GM21515 (cell line): ENCODE measurements around the gene CFAP46.
"Not testable (repeated sequence)": the region's sequence is repeated elsewhere in the genome, so short reads cannot be mapped to it uniquely, and the experiment has no call there.

Experiments
- ATAC-seq: cut with Tn5 transposase; IDR thresholded peaks from one replicate; pipeline ENCODE4 v1.9.1; 2021; ENCODE audit not compliant: unreplicated experiment

Gene CFAP46

DNA sequence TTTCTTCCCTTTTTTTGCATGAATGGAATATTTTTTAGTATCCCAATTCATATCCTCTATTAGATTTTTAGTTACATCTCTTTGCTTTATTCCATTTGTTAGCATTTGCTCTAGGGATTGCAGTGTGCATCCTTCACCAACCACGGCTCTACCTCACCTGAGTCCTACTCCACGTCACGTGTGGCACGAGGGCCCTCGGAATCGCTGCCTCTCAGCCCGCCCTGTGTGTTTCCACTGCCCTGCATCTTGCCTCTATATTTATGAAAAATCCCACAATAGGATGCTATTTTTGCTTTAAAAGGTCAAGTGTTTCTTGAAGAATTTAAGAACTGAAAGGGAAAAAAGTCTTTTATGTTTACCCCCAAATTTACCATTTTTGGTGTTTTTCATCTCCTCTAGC is 41.0 kb downstream of the CFAP46 start:
- no peak for ATAC-seq

DNA sequence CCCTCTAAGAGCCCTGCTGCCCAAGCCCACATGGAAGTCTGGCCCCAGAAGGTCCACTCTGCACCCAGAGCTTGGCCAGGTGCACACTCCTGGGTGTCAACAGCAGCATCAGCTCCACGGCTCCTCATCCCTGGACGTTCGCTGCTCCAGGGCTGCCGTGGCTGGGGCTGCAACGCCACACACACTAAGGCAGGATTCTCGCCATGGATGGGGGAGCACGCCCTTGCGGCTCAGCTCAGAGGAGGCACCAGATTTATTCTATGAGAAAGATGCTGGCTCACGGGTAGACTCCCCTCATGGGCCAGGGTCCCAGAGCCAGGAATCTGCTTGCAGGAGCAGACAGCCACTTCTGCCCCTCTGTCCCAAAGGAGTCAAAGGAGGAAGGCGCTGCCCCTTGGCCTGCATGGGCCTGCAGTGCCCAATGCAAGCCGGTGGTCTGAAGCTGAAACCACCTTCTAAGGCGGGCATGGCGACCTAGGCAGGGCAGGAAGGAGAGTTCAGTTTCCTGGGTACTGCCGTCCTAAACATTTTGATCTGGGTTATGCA is 42.1 kb downstream of the CFAP46 start:
- ATAC-seq, result no peak

DNA sequence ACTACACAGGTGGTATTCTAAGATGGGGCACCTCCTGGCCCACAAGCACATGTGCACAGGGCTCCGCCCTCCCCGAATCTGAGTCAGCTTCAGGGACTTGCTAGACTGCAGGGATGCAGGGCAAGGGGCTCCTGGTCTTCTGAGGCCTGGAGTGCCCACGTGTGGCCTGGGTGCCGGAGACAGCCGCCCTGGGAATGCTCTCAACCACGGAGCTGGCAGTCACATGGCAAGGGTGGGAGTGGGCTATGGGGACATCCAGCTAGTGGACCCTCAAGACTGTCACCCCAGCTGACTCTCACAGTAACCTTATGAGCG is 42.7 kb downstream of the CFAP46 start:
- ATAC-seq, result no peak

DNA sequence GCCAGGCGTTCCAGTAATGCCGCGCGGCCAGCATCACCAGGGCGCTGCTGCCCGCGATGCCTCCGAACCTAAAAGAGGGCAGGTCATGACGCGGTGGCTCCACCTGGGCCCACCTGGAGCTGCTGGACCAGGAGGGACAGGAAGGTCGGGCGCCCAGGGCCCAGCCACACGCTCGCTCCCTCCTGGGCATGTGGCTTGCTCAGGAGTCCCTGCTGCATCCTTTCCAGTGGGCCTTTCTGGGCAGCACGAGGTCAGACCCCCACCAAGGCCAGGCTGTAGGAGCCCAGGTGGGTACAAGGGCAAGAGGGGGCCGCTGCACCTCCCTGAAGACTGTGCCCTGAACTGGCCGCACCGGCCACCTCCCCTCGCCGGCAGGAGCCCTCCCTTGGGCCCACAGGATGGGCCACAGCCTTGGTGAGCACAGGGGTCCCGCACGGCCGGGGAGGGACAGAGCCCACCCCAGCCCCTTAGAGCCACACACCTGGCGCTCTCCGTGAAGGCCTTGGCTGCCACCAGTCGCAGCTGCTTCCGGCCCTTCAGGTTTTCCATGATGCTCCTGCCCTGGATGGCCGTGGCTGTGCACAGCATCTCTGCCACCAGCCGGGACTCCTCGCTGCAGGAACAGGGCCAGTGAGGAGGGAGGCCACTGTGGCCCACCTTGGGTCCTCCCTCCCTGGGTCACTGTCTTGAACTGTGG is 43.2 kb downstream of the CFAP46 start:
- no peak for ATAC-seq

DNA sequence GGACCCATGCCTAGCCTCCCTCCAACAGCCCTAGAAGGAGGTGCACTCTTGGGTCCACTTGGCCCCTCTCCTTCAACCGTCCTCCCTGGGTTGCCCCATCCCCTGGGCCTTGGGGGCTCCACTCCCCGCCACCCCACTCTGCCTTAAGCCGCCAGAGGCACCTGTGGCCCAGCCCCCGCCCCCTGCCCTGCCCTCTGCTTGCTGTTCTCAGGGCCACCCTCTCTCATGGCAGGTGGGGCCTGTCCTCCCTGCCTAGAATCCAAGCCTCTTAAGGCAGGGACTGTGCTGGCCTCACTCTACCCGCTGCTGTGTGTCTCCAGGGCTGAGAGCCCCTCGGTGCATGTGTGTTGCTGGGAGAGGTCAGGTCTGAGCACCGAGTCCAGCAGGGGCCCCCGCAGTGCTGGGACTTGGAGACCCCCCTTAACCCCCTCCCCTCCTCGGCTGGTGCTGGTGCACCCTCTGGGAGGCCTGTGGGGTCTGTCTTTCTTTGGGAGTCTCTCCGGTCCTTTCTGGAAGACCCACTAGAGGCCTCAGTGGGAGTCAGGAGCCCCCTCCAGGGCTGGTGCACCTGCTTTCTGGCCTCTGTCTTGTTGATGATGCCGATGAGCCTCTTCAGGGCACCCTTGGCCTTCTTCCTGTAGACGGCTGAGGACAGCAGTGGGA is 43.8 kb downstream of the CFAP46 start:
- no peak for ATAC-seq

DNA sequence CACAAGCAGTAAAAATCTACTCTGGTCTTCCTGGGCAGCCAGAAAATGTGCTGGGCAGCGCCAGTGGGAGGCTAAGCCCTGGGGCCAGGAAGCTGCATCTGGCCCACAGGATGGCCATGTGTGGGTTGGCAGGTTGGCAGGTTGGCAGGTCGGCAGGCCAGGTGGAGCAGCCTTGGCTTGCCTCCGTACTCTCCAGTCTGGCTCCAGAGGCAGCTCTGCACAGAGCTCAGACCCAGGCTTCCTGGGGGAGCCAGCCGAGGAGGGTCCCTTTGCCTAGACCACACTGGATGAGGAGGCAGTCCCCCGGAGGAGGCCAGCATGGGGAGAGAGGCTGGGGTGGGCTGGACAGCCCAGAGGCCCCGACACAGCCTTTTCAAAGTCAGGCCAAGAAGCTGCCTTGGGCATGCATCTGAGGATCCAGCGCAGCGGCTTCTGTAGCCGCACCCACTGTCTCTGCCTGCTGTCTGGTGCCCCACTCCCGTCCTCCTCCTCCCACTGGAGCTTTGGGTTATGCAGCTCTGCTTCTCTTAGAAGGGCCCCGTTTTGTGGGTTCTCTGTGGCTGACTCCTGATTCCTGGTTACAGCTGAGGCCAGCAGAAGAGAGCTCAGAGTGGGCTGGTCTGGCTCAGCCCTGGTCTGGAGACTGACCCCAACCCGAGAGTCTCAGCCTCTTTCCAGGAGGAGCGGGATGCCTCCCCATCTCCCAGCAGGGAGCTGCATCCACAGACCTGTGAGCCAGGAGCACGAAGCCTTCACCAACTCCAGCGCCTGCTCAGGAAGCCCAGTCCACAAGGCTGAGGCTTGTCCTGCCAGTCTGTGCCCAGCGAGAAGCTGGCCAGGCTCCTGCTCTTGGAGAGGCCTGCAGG is 44.6 kb downstream of the CFAP46 start:
- no peak for ATAC-seq

DNA sequence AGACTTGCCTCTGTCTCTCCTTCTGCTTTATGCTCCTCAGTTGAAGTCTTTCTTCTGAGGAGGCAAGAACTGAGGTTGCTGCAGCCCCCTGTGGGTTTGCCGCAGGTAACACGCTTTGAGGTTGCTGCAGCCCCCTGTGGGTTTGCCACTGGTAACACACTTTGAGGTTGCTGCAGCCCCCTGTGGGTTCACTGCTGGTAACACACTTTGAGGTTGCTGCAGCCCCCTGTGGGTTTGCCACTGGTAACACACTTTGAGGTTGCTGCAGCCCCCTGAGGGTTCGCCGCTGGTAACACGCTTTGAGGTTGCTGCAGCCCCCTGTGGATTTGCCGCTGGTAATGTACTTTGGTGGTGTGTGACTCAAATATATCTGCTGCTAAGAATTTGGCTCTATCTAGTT is 48.6 kb downstream of the CFAP46 start:
- ATAC-seq, result not testable (repeated sequence)

DNA sequence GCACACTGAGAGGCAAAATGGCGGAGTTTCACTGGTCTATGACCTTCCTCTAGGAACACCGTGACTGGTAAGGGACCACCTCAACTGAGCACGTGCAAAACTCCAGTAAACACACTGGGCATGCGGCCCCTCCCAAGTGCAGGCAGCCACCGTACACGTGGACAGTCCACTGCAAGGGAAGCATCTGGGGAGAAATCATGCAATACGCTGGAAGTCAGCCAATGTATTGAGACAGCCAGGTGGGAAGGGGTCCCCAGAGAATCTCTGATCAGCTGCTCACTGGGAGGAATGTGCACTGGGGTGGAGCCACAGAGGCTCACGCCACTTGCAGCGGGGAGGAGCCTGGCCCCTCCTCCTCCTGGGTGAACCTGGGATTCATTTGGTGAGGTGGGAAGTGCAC is 49.3 kb downstream of the CFAP46 start:
- no peak for ATAC-seq

DNA sequence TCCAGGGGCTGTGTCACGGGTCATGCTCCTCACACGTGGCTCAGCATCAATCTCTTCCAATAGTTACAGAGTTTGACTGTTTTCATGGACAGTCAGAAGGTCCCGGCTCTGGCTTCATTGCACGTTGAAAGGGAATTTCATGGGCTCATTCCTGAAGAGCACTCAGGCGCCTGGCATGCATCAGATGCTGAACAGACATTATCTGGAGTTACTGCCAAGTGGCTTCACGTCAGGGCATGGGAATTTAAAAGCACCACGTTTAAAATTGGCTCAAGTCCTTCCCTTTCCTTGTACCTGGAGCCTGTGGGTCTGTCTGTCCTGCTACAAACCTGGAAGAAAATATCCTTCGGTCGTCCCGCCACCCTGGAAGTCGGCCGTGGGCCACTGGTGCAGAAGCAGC is 50.4 kb downstream of the CFAP46 start:
- no peak for ATAC-seq

DNA sequence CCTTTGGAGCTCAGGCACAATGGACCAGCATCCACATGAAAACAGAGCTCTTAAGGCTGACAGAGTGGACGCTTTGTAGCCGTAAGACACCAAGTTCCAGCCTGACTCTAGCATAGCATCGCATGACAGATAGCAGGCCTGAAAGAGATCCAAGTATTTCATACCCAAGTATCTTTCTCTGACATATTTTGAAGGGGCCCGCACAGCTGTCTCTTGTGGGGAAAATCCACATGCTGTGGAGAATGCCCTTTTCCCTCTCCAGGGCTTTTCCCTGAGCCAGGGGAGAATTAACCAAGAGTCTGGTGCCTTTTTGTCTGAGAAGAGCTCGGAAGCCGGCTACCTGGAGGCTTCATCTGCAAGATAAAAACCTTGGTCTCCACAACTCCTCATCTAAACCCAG is 51.0 kb downstream of the CFAP46 start:
- no peak for ATAC-seq

DNA sequence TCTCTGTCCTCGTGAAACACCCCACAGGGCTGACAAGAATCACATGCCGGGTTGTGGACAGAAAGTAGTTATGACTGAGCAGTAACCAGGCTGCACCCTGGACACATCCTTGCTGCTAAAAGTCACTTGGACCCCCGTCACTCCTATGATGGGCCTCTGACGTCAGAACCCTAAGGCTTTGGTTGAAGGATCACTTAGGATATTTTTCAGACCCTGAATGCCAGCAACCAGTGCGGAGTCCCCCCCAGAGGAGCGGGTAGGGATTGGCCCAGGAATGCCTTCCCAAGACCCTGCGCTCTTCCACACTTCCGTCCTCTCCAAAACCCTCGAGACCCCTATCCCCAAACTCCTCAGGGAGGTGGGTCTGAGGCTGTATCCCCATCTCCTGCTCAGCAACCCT is 52.1 kb downstream of the CFAP46 start:
- no peak for ATAC-seq

DNA sequence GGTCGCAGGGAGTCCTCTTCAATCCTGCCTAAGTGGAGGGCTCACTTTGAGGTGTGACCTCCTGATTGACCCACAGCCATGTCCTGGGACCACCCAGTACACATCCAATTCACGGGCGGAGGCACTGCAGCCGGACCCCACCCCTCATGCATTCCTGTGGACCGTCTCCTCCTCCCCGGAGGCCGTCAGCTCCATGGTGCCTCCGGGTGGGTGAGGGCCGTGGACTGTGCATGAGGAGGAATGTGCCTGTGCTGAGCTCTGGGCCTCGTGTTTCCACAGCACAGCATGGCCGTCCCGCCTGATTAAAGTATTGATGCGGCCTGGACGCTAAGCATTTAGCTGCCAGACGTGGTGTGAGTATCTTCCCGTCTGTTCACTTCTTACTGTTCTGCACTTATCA is 52.8 kb downstream of the CFAP46 start:
- no peak for ATAC-seq

DNA sequence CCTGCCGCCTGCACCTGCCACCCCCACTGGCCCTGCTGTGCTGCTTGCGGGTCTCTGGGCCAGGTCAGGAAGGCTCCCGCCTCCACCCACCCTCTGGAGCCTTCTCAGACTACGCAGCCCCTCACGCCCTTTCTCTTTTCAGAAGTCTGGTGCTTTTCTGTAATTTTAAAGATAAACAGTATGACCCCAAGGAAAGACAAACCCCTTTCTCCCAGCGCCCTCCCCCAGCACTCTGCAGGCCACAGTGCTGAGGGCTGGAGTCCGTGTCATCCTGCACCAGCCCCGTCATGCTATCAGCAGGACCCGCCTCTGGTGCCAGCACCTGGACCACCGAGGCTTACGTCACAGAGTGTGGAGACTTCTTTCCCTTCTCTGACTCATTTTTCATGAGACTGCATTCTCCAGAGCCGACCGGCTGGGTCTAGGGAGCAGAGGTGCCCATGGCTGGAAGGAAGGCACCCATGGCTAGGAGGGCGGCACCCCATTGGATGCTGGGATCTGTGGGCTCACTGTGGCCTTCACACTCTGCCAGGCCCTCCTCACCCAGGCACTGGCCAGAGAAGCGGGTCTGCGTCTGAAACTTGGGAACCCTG is 53.4 kb downstream of the CFAP46 start:
- ATAC-seq, result no peak

DNA sequence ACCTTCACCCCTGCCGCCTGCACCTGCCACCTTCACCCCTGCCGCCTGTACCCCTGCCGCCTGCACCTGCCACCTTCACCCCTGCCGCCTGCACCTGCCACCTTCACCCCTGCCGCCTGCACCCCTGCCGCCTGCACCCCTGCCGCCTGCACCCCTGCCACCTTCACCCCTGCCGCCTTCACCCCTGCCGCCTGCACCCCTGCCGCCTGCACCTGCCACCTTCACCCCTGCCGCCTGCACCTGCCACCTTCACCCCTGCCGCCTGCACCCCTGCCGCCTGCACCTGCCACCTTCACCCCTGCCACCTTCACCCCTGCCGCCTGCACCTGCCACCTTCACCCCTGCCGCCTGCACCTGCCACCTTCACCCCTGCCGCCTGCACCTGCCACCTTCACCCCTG is 53.9 kb downstream of the CFAP46 start:
- not testable (repeated sequence) for ATAC-seq

DNA sequence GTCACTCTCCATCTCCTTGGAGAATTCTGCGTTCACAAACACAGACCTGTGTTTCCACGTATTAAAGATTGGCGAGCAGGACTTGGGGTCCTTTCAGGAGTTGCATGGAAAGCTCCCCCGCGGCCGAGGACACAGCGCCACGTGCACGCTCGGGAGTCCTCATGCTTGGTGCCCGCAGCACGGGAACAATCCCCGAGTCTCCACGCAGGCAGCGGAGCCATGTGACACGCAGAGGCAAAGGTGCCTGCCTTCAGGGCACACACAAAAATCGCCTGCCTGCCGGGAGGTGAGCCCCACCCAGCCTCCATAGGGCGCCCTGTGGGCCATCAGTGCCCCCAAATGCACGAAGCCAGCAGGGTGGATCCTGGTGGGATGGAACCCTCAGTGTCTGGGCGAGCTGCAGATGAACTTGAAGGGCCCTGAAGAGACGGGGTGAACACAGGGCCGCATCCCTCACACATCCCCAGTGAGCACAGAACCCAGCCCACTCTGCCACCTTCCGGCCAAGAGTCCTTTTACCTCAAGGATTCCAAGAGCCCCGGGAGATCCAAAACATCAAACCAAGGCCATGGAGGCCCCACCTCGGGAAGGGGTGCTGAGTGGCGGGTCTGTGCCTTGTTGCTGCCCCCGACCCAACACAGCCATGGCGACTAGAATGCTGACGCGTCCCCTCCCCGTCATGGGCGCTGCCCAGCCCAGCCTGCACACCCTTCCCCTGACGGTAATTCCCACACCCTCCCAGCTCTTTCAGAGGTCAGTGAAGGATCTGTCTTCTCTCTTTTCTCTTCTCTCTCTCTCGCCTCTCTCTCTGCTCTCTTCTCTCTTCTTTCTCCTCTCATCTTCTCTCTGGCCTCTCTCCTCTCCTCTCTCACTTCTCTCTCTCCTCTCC is 55.9 kb downstream of the CFAP46 start:
- no peak for ATAC-seq

DNA sequence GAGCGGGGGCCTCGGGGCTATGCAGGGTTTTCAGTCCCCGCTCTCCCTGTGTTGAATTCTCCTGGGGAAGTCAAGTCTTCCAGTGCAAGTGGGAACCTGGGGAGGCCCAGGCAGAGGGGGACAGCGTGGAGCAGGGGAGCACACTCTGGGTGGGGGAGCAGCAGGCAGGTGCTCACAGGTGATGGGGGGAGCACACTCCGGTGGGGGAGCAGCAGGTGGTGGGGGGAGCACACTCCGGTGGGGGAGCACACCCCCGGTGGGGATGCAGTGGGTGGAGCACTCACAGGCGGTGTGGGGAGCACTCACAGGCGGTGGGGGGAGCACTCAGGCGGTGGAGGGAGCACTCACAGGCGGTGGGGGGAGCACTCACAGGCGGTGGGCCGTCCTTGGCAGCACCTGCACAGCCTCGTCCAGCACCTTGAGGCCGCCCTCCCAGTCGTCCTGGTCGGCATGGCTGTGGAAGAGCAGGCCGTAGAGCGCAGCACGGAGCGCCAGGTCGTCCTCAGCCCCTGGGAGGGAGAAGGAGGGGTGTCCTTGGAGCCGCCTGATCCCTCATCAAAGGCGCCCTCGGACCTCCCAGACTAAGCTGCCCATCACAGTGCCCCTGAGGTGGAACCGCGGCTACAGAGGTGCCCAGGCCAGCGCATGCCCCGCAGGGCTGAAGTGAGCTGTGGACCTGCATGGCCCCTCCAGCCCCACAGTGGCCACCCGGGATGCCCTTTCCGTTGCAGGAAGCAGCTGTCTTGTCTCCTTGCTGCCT is 56.7 kb downstream of the CFAP46 start:
- no peak for ATAC-seq

DNA sequence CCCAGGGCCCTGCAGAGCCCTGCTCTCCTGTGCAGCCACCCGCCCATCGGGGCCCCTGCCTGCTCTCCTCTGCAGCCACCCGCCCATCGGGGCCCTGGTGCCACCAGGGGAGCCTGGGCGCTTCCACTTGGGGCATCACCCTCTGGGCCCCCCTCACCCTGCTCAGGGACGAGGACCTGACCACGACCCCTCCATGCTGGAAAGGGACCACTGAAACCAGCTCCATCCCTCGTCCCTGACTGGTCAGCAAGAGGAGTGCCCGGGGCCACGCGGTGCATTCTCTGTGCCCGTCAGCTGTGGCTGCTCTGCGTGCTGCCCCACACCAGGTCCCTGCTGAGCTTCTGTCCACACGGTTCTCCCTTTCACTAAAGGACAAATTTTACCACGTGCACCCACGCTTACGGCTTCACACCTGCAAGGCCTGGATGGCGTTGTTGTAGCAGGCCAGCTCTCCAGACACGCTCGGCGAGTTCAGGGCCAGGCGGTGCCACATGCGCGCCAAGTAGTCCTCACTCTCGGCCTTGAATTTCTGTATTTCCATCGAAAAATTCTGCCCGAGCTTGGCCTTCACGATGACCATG is 57.6 kb downstream of the CFAP46 start:
- ATAC-seq, result no peak

DNA sequence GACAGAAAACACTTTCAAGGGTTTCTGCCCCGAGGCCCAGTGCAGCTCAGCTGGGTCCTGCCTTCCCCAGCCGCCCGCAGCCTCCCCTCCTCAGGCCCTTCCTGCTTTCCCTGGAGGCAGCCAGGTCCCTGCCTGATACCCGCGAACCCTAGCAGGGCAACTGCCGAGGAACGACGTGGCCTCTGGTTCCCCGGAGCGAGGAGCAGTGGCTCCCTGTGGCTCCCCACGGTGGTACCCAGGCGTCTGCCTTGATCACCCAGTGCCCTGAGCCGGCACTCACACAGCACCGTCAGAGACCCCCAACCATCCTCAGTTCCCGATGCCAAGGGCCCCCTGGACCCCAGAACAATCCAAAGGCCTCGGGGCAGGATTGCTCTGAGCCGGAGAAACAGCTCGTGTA is 58.3 kb downstream of the CFAP46 start:
- no peak for ATAC-seq

DNA sequence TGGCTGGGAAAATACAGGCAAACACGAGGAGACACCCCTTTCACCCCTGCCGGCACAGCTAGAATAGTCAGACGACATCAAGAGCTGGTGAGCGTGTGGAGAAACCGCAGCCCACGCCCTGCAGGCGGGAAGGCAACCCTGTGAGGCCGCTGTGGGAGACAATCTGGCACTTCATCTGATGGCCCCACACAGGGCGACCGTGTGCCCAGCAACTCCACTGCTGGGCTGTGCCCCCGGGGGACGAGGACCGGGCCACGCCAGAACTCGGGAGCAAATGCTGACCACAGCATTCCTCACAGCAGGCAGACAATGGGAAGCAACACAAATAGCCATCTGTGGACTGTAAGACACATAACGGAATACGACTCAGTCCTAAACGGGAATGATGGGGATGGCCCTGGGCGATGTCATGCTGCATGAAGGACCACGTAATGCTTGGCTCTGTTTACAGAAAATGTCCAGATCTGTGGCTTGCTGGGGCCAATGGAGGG is 58.9 kb downstream of the CFAP46 start:
- ATAC-seq, result no peak
